Activated CD4-positive, alpha-beta memory T cell treated with anti-CD3 and anti-CD28 coated beads for 36 hours (primary cell): ENCODE data around the gene SPRED1. TPM values are rescaled to one million over a fixed set of nuclear protein-coding genes. Genes with fewer than 3 reads are reported as not detected.
A peak's percentile ranks its signal among the peaks of the same experiment; 100 is the strongest.

ENCODE experiments used
- CTCF ChIA-PET: fragments of 350-600 bp; sonication (Branson Sonifier 250); formaldehyde crosslinking; loops from one replicate; lab custom pipeline; 2021; ENCODE audit warnings: antibody characterized with exemption, inconsistent platforms; lab: Charles Lee
- POLR2A ChIA-PET: fragments of 350-600 bp; sonication (Branson Sonifier 250); formaldehyde crosslinking; loops from one replicate; lab custom pipeline; 2021; ENCODE audit warnings: antibody characterized with exemption; lab: Charles Lee
- DNase-seq: peaks from one replicate; pipeline ENCODE4 v3.0.0-alpha.2; 2020
- H3K27ac Mint-ChIP-seq: one replicate; pipeline ENCODE4 v1.8.0; 2021; ENCODE audit warnings: mixed read lengths
- H3K27me3 Mint-ChIP-seq: one replicate; pipeline ENCODE4 v1.8.0; 2021; ENCODE audit warnings: mixed read lengths
- H3K36me3 Mint-ChIP-seq: one replicate; pipeline ENCODE4 v1.8.0; 2021; ENCODE audit warnings: mixed read lengths
- H3K4me1 Mint-ChIP-seq: one replicate; pipeline ENCODE4 v1.8.0; 2021; ENCODE audit warnings: low read depth, mixed read lengths
- H3K4me3 Mint-ChIP-seq: one replicate; pipeline ENCODE4 v1.8.0; 2021; ENCODE audit warnings: mild to moderate bottlenecking, mixed read lengths
- H3K9me3 Mint-ChIP-seq: one replicate; pipeline ENCODE4 v1.8.0; 2021; ENCODE audit warnings: mixed read lengths
- intact Hi-C: fragments of 100-400 bp; cut with micrococcal nuclease; formaldehyde crosslinking; loops from one replicate; pipeline ENCODE4 v1.15.1; 2023
- total RNA-seq, 2 experiments: library from RNA; stranded (reverse); gene quantifications; one replicate each; pipeline ENCODE4 v1.2.3, GENCODE V29; 2021

The SPRED1 gene
- total RNA-seq: under 1 TPM; 0.92 to 0.97 TPM

DNA sequence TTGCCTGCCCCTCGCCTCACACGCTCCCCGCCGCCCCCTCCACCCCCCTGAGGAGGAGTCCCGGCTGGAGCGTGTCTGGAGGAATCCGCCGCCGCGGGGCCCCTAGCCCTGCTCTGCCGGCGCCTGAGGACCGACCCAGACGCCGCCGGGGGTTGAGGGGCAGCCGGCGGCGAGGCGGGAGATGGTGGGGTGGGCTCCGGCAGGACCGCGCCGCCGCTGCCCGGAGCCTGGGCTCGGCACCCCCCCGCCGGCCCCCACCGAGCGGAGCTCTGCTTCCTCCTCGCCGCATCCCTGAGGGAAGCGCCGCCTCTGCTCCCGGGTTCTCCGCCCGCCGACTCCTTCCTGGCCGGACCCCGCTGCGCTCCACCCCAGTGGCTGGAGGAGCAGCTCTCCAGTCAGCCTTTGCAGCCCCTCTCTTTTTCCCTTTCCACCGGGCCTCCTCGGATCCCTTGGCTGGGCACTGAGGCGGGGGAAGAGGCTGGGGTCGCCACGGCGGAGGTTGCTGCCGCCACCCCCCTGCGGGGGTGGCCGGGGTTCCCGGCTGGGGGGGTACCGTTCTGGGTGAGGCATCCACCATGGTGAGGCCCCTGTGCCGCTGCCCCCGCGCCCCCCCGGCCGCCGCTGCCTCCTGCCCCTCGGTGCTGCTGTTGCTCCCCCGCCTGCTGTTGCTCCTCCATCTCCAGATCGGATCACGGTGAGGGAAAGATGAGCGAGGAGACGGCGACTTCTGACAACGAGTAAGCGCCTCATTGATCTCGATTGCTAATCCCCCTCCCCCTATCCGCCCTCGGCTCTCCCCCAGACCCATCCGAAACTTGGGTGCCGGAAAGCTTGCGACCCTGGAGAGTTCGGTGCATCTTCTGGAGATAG lies at the start of gene SPRED1:
TSS of gene SPRED1 (plus strand) at position 356 of the 870 bp plus-strand sequence. CDS start at position 706, 350 bp downstream.
- peaks cover 25% of the 10 kb centered on the region for H3K4me1 Mint-ChIP-seq
- no peaks in the 10 kb centered on the region for H3K36me3 Mint-ChIP-seq
- H3K27me3 Mint-ChIP-seq: peaks cover 18% of the 10 kb centered on the region
- CTCF ChIA-PET: interaction anchor here (1.0 kb wide), 2 partner anchors 188 to 446 kb away, joined by 3 to 6 read pairs; no protein-coding TSS in a partner anchor
- intact Hi-C loops: loop anchor here (1.0 to 5.0 kb wide), 4 partner anchors 56 to 436 kb away; no protein-coding TSS in a partner anchor
- H3K9me3 Mint-ChIP-seq: no peaks in the 10 kb centered on the region
- H3K4me3 Mint-ChIP-seq: peak within 1 kb of the TSS; percentile 75
- DNase-seq: peak; percentile 33
- POLR2A ChIA-PET: no interaction called here
- H3K27ac Mint-ChIP-seq: peak within 1 kb of the TSS; percentile 4

GRCh38 chr15:38205526-38206272 lies 46.9 kb upstream of the SPRED1 start:
- no peak for DNase-seq
- intact Hi-C loops: no loop called here
- Mint-ChIP-seq H3K27ac (no peak overlapping the region), H3K4me1 (no peaks in the 10 kb centered on the region), H3K27me3 (peaks cover 6% of the 10 kb centered on the region), H3K4me3 (no peak overlapping the region), H3K9me3 (no peaks in the 10 kb centered on the region), H3K36me3 (no peaks in the 10 kb centered on the region)
- ChIA-PET POLR2A (interaction anchor here (0.8 kb wide), 1 partner anchor 10 kb away, joined by 3 read pairs; no protein-coding TSS in a partner anchor), CTCF (no interaction called here)

DNA sequence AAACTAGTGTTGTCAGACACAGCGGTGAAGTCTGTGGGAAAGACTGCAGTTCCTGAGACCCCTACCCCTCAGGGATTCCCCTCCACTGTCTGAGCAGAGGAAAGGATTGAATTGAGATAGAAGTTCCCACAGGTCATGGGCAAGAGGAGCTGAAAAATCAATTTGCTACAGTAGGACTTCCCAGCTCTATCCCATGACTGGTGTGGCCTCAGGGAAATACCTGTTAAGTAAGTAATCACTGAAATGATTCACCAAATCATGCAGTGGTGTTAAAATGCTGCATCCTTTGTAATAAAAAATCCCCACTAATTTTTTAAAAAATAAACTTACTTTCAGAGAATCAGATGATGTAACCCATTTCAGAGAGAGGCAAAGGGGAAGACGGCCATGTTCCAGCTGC lies 45.0 kb upstream of the SPRED1 start:
- intact Hi-C loops: no loop called here
- CTCF ChIA-PET: no interaction called here
- no peaks in the 10 kb centered on the region for H3K9me3 Mint-ChIP-seq
- H3K36me3 Mint-ChIP-seq: no peaks in the 10 kb centered on the region
- no peak for DNase-seq
- no peak overlapping the region for H3K4me3 Mint-ChIP-seq
- H3K27ac Mint-ChIP-seq: no peak overlapping the region
- peaks cover 4% of the 10 kb centered on the region for H3K27me3 Mint-ChIP-seq
- no peaks in the 10 kb centered on the region for H3K4me1 Mint-ChIP-seq
- POLR2A ChIA-PET: no interaction called here

GRCh38 chr15:38208206-38208605 lies 44.4 kb upstream of the SPRED1 start:
- CTCF ChIA-PET: no interaction called here

GRCh38 chr15:38208779-38209178 lies 43.9 kb upstream of the SPRED1 start:
- no peaks in the 10 kb centered on the region for H3K27me3 Mint-ChIP-seq
- no peak overlapping the region for H3K4me3 Mint-ChIP-seq
- no peak overlapping the region for H3K27ac Mint-ChIP-seq
- H3K9me3 Mint-ChIP-seq: no peaks in the 10 kb centered on the region
- H3K4me1 Mint-ChIP-seq: no peaks in the 10 kb centered on the region
- no peaks in the 10 kb centered on the region for H3K36me3 Mint-ChIP-seq
- DNase-seq: no peak
- POLR2A ChIA-PET: no interaction called here
- CTCF ChIA-PET: no interaction called here
- intact Hi-C loops: no loop called here

More at GRCh38 chr15:38208206-38208605, 44.4 kb upstream of the SPRED1 start:
- Mint-ChIP-seq H3K27ac (no peak overlapping the region), H3K36me3 (no peaks in the 10 kb centered on the region), H3K27me3 (peaks cover 1% of the 10 kb centered on the region), H3K9me3 (no peaks in the 10 kb centered on the region), H3K4me3 (no peak overlapping the region), H3K4me1 (no peaks in the 10 kb centered on the region)
- no peak for DNase-seq
- POLR2A ChIA-PET: no interaction called here
- intact Hi-C loops: no loop called here

- Mint-ChIP-seq H3K36me3 (no peaks in the 10 kb centered on the region), H3K9me3 (no peaks in the 10 kb centered on the region), H3K4me1 (no peaks in the 10 kb centered on the region), H3K4me3 (no peak overlapping the region), H3K27ac (no peak overlapping the region), H3K27me3 (no peaks in the 10 kb centered on the region)
- ChIA-PET CTCF (no interaction called here), POLR2A (no interaction called here)
- intact Hi-C loops: no loop called here
- no peak for DNase-seq
Measured at GRCh38 chr15:38211249-38211648, 41.4 kb upstream of the SPRED1 start.

GRCh38 chr15:38211811-38212210 lies 40.8 kb upstream of the SPRED1 start:
- Mint-ChIP-seq H3K4me1 (no peaks in the 10 kb centered on the region), H3K27me3 (no peaks in the 10 kb centered on the region), H3K9me3 (no peaks in the 10 kb centered on the region), H3K36me3 (no peaks in the 10 kb centered on the region), H3K27ac (no peak overlapping the region), H3K4me3 (no peak overlapping the region)
- CTCF ChIA-PET: no interaction called here
- DNase-seq: no peak
- POLR2A ChIA-PET: no interaction called here
- intact Hi-C loops: no loop called here

DNA sequence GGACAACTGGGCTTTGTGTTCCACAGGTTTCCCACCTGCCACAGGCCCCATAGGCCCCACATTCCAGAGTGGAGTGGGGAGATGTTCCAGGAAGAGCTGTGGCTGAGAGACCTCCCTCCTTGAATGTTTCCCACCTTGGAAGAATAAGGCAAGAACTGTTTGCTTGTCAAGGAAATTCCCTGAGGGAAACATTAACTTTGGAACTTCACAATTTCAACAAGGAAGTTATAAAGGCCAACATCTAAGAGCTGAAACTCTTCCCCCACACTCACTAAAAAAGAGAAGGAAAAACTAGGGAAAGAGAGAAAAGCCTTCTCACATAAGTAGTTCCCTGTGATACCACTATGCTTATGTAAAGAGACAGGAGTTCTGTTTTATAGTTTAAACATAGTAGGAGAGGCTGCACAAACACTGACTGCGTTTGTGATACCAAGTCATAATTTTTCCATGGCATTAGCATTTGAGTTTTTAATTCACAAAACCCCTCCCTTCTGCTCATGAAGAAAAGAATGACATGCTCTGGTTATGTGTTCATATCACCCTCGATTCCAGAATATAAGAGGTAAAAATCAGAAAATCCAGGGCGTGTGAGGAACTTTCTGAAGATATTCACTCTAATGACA lies 39.8 kb upstream of the SPRED1 start:
- Mint-ChIP-seq H3K4me3 (no peak overlapping the region), H3K27ac (no peak overlapping the region), H3K27me3 (no peaks in the 10 kb centered on the region), H3K4me1 (peaks cover 3% of the 10 kb centered on the region), H3K9me3 (no peaks in the 10 kb centered on the region), H3K36me3 (no peaks in the 10 kb centered on the region)
- intact Hi-C loops: no loop called here
- ChIA-PET POLR2A (no interaction called here), CTCF (no interaction called here)
- no peak for DNase-seq

DNA sequence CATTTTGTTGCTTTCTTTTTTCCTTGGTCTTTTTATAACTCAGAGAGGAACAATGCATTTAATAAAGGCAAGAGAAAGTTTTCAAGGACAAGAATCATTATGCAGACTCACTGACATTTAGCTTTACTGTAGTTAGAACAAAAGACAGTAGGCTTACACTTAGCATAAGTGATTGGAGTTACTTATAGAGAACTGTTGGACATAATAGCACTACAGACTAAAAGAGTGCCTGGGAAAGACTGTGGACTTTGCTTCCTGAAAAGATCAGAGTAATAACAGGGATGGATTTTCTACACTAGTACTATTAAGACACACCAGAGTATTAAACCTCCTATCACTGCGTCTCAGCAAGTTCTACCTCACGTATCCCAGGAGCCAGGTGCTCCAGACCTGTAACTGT lies 39.3 kb upstream of the SPRED1 start:
- ChIA-PET POLR2A (no interaction called here), CTCF (no interaction called here)
- Mint-ChIP-seq H3K27ac (no peak overlapping the region), H3K9me3 (no peaks in the 10 kb centered on the region), H3K4me1 (peaks cover 3% of the 10 kb centered on the region), H3K4me3 (no peak overlapping the region), H3K27me3 (no peaks in the 10 kb centered on the region), H3K36me3 (no peaks in the 10 kb centered on the region)
- intact Hi-C loops: no loop called here
- DNase-seq: no peak

- Mint-ChIP-seq H3K9me3 (no peaks in the 10 kb centered on the region), H3K36me3 (no peaks in the 10 kb centered on the region), H3K27ac (no peak overlapping the region), H3K27me3 (no peaks in the 10 kb centered on the region), H3K4me1 (peaks cover 3% of the 10 kb centered on the region), H3K4me3 (no peak overlapping the region)
- DNase-seq: no peak
- POLR2A ChIA-PET: interaction anchor here (0.8 kb wide), 1 partner anchor 9 kb away, joined by 3 read pairs; no protein-coding TSS in a partner anchor
- CTCF ChIA-PET: no interaction called here
- intact Hi-C loops: loop anchor here (5.0 kb wide), 1 partner anchor 67 kb away; no protein-coding TSS in a partner anchor
Measured at GRCh38 chr15:38215707-38216106, 36.9 kb upstream of the SPRED1 start.

DNA sequence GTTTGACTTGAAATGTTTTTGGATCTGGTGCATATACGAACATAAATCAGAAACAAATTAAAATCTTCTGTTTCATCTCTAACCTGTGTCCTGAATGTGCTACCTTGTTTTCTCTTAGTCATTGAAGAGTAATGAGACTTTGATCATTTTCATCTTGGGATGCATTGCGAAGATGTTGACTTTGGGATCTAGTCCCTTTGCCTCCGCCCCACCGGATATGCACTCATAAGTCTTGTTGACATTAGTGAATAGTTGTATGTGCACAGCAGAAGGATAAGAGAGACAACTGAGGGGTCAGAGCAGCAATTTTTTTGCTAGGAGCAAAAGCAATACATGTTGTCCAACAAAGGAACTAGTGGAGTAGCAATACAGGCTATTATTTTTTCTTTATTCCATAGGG lies 35.9 kb upstream of the SPRED1 start:
- POLR2A ChIA-PET: no interaction called here
- DNase-seq: no peak
- H3K27ac Mint-ChIP-seq: no peak overlapping the region

DNA sequence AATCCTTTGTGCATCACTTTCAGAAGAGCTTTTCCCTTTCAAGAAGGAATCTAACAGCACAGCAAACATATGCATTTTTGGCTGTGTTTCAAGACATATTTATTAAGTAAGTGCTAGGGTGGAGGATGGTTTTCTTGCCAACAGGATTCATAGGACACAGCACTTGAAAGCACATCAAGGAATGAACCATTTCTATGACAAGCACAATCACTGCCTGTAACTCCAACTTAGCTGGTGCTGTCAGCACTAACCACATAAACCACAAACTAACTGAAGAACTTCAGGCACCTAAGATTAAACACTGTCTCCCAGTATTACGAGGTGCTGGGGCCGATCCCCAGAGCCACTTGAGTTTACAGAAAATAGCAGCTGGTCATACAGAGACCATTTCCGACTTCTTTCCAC lies 35.4 kb upstream of the SPRED1 start:
- Mint-ChIP-seq H3K4me1 (peaks cover 3% of the 10 kb centered on the region), H3K4me3 (no peak overlapping the region), H3K9me3 (no peaks in the 10 kb centered on the region), H3K27me3 (peaks cover 3% of the 10 kb centered on the region), H3K27ac (no peak overlapping the region), H3K36me3 (no peaks in the 10 kb centered on the region)
- POLR2A ChIA-PET: no interaction called here
- CTCF ChIA-PET: no interaction called here
- DNase-seq: no peak
- intact Hi-C loops: loop anchor here (5.0 kb wide), 1 partner anchor 65 kb away; no protein-coding TSS in a partner anchor

More for the DNA sequence above, 35.9 kb upstream of the SPRED1 start:
- Mint-ChIP-seq H3K4me1 (peaks cover 3% of the 10 kb centered on the region), H3K9me3 (no peaks in the 10 kb centered on the region), H3K36me3 (no peaks in the 10 kb centered on the region), H3K4me3 (no peak overlapping the region), H3K27me3 (no peaks in the 10 kb centered on the region)
- intact Hi-C loops: loop anchor here (5.0 kb wide), 1 partner anchor 66 kb away; no protein-coding TSS in a partner anchor
- CTCF ChIA-PET: no interaction called here
